Measurements from ENCODE around the gene CYP1B1.

GRCh38 chr2:38109732-38110181 is 33.8 kb upstream of the CYP1B1 start:
- no peak for TF ChIP-seq POLR2AphosphoS5 (IDR thresholded peaks at IDR 0.05; ENCODE audit: borderline replicate concordance, low read depth, low read length)
- no peak for TF ChIP-seq EZH2 (IDR thresholded peaks at IDR 0.05)

Measured in SK-N-MC (cell line).